SU-DHL-6 (cell line): ENCODE data around the gene HAPLN3.

ENCODE experiments used
- H2AFZ ChIP-seq: fragments of 200-600 bp; sonication (generic); 2 replicates; pipeline ENCODE4 v1.6.1; 2014; ENCODE audit warnings: low read depth, mild to moderate bottlenecking, moderate library complexity, mixed read lengths, antibody characterized with exemption, low read length; ENCODE audit not compliant: severe bottlenecking
- H3F3A ChIP-seq: fragments of 200-600 bp; shearing (Covaris generic); 2 replicates; pipeline ENCODE4 v1.6.0; 2016; ENCODE audit warnings: antibody characterized with exemption, mild to moderate bottlenecking; ENCODE audit not compliant: insufficient read depth
- H3K27ac ChIP-seq: fragments of 200-600 bp; sonication (generic); 2 replicates; pipeline ENCODE4 v1.5.1; 2016; ENCODE audit warnings: low read depth, mild to moderate bottlenecking, low read length, moderate library complexity, mixed read lengths
- H3K27me3 ChIP-seq: fragments of 200-600 bp; sonication (generic), shearing (Covaris generic); 2 replicates; pipeline ENCODE4 v1.6.0; 2014; ENCODE audit warnings: mild to moderate bottlenecking, low read length
- H3K36me3 ChIP-seq: fragments of 200-600 bp; sonication (generic); 2 replicates; pipeline ENCODE4 v1.6.1; 2014; ENCODE audit warnings: mild to moderate bottlenecking, low read length, mixed read lengths
- H3K4me2 ChIP-seq: fragments of 300-600, 200-600 bp; shearing (Covaris generic), sonication (generic); 2 replicates; pipeline ENCODE4 v1.6.0; 2014; ENCODE audit warnings: low read length, low read depth, mild to moderate bottlenecking; ENCODE audit not compliant: poor library complexity, severe bottlenecking
- H3K4me3 ChIP-seq: fragments of 200-600 bp; sonication (generic); 2 replicates; pipeline ENCODE4 v1.5.1; 2014; ENCODE audit warnings: antibody characterized with exemption, low read length, mild to moderate bottlenecking, mixed read lengths; ENCODE audit not compliant: insufficient read depth, poor library complexity, severe bottlenecking
- H3K79me2 ChIP-seq: fragments of 200-600 bp; sonication (generic); 2 replicates; pipeline ENCODE4 v1.6.1; 2014; ENCODE audit warnings: mild to moderate bottlenecking, low read length, moderate library complexity; ENCODE audit not compliant: insufficient read depth
- H3K9ac ChIP-seq: fragments of 200-600 bp; sonication (generic); 2 replicates; pipeline ENCODE4 v1.7.0; 2014; ENCODE audit warnings: mild to moderate bottlenecking, low read length
- H3K9me2 ChIP-seq: fragments of 200-600 bp; sonication (generic); replicated peaks from 2 replicates; pipeline ENCODE4 v1.6.1; 2014; ENCODE audit warnings: low read length; ENCODE audit not compliant: insufficient read depth
- H3K9me3 ChIP-seq: fragments of 200-600 bp; sonication (generic); 2 replicates; pipeline ENCODE4 v1.6.1; 2014; ENCODE audit warnings: low read length, mixed read lengths; ENCODE audit not compliant: insufficient read depth
- H4K20me1 ChIP-seq: fragments of 200-600 bp; sonication (generic); 2 replicates; pipeline ENCODE4 v1.6.1; 2014; ENCODE audit warnings: low read depth, mild to moderate bottlenecking, antibody characterized with exemption, low read length, moderate library complexity, mixed read lengths
- CTCF ChIP-seq: fragments of 200-600 bp; sonication (generic); IDR thresholded peaks from one replicate; pipeline ENCODE4 v1.5.1; 2017; ENCODE audit warnings: antibody characterized with exemption, mild to moderate bottlenecking, low read length, moderate library complexity; ENCODE audit not compliant: insufficient read depth, poor library complexity, severe bottlenecking
- EZH2phosphoT487 ChIP-seq: fragments of 200-600 bp; sonication (generic), shearing (Covaris generic); conservative IDR thresholded peaks from 2 replicates; pipeline ENCODE4 v1.6.1; 2018; ENCODE audit warnings: mild to moderate bottlenecking, antibody characterized with exemption, low read length, moderate library complexity, mixed read lengths

The HAPLN3 gene

DNA sequence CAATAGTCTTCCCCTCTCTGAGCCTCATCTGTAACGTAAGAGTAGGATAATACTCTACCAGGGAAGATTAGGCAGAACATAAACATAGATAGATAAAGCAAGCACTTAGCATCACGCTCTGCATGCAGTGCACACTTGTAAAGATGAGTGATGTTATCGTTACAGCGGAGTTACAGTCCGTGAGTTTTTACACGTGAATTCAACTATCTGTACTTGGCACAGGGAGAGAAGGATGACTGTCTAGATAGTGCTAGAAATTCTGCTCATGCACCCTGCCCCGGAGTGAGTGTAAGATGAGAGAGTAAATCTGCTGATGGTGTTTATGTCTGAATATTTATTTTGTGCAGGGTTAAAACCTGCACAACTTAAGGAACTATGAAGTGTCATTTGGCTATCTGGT is 35.8 kb downstream of the HAPLN3 start:
- Histone ChIP-seq H3K27me3 (no peaks in the 10 kb centered on the region), H3K9me2 (no peaks in the 10 kb centered on the region), H4K20me1 (no peaks in the 10 kb centered on the region), H3K4me2 (no peak overlapping the region), H3K9me3 (no peaks in the 10 kb centered on the region), H3K36me3 (no peaks in the 10 kb centered on the region), H3F3A (no peaks in the 10 kb centered on the region), H3K9ac (no peak overlapping the region), H2AFZ (no peak overlapping the region), H3K27ac (no peak overlapping the region), H3K79me2 (no peaks in the 10 kb centered on the region), H3K4me3 (no peak overlapping the region)
- TF ChIP-seq CTCF: no peak
- no peak for TF ChIP-seq EZH2phosphoT487

DNA sequence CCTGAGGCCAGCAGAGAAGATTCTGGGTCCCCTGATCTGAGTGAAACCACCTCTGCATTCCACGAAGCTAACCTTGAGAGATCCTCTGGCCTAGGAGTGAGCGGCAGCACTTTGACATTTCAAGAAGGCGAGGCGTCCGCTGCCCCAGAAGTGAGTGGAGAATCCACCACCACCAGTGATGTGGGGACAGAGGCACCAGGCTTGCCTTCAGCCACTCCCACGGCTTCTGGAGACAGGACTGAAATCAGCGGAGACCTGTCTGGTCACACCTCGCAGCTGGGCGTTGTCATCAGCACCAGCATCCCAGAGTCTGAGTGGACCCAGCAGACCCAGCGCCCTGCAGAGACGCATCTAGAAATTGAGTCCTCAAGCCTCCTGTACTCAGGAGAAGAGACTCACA is 36.4 kb downstream of the HAPLN3 start:
- Histone ChIP-seq H3K9me3 (no peaks in the 10 kb centered on the region), H4K20me1 (no peaks in the 10 kb centered on the region), H3K4me3 (no peak overlapping the region), H3K9ac (no peak overlapping the region), H3K27me3 (no peaks in the 10 kb centered on the region), H3K79me2 (no peaks in the 10 kb centered on the region), H3K36me3 (no peaks in the 10 kb centered on the region), H3F3A (no peaks in the 10 kb centered on the region), H3K27ac (no peak overlapping the region), H2AFZ (no peak overlapping the region), H3K9me2 (no peaks in the 10 kb centered on the region), H3K4me2 (no peak overlapping the region)
- no peak for TF ChIP-seq EZH2phosphoT487
- TF ChIP-seq CTCF: no peak

- H3K27ac ChIP-seq: no peak overlapping the region
- no peak for TF ChIP-seq EZH2phosphoT487
- TF ChIP-seq CTCF: no peak
- H3K79me2 ChIP-seq: no peaks in the 10 kb centered on the region
- H2AFZ ChIP-seq: no peak overlapping the region
- no peaks in the 10 kb centered on the region for H3F3A ChIP-seq
- H3K27me3 ChIP-seq: no peaks in the 10 kb centered on the region
- H3K36me3 ChIP-seq: no peaks in the 10 kb centered on the region
- no peaks in the 10 kb centered on the region for H3K9me2 ChIP-seq
- H3K9ac ChIP-seq: no peak overlapping the region
- H3K4me3 ChIP-seq: no peak overlapping the region
- H3K4me2 ChIP-seq: no peak overlapping the region
- no peaks in the 10 kb centered on the region for H3K9me3 ChIP-seq
- no peaks in the 10 kb centered on the region for H4K20me1 ChIP-seq
Observed at GRCh38 chr15:88852476-88852875, 42.9 kb downstream of the HAPLN3 start.
